Caco-2 (cell line): ENCODE measurements around the gene DOCK3. TPM values are rescaled to one million over a fixed set of nuclear protein-coding genes. Genes with fewer than 3 reads are reported as not detected.

Source experiments
- BruUV-seq: library from RNA; stranded (reverse); fragments of 400-500 nt; replicated peaks from 2 replicates; lab custom pipeline; 2021; lab: Mats Ljungman, UMichigan
- CTCF ChIA-PET: fragments of 300-600 bp; sonication (Branson Sonifier 250); formaldehyde crosslinking; loops from one replicate; lab custom pipeline; 2022; ENCODE audit warnings: antibody characterized with exemption; lab: Charles Lee
- POLR2A ChIA-PET: fragments of 300-600 bp; sonication (Branson Sonifier 250); formaldehyde crosslinking; loops from one replicate; lab custom pipeline; 2022; ENCODE audit warnings: antibody characterized with exemption; lab: Charles Lee
- DNase-seq, 2 experiments: peaks; one replicate each; pipeline versions ENCODE4 v3.0.0 to v3.0.0-alpha.2; 2020 to 2022
- H3K27me3 ChIP-seq: replicated peaks from 2 replicates; pipeline ENCODE4 v1.6.0; 2011; ENCODE audit warnings: low read length; ENCODE audit not compliant: control insufficient read depth, insufficient read depth
- H3K36me3 ChIP-seq: 2 replicates; pipeline ENCODE4 v1.5.1; 2011; ENCODE audit warnings: low read length; ENCODE audit not compliant: control insufficient read depth, insufficient read depth
- H3K4me1 ChIP-seq: fragments of 250-450 bp; sonication (Bioruptor Pico); 2 replicates; pipeline ENCODE4 v1.5.1; 2020; ENCODE audit warnings: mild to moderate bottlenecking
- H3K4me3 ChIP-seq: 2 replicates; pipeline ENCODE4 v1.5.1; 2011; ENCODE audit warnings: low read depth, mild to moderate bottlenecking, control low read depth, low read length
- H3K9me3 ChIP-seq: fragments of 250-450 bp; sonication (Bioruptor Pico); 2 replicates; pipeline ENCODE4 v1.5.1; 2020; ENCODE audit warnings: mild to moderate bottlenecking, moderate library complexity
- H3K27ac Mint-ChIP-seq: one replicate; pipeline ENCODE4 v1.8.0; 2022; ENCODE audit warnings: mixed read lengths; ENCODE audit not compliant: unreplicated experiment
- H3K27me3 Mint-ChIP-seq: one replicate; pipeline ENCODE4 v1.8.0; 2022; ENCODE audit warnings: mixed read lengths; ENCODE audit not compliant: insufficient read depth, unreplicated experiment
- H3K36me3 Mint-ChIP-seq: one replicate; pipeline ENCODE4 v1.8.0; 2022; ENCODE audit warnings: mild to moderate bottlenecking, mixed read lengths; ENCODE audit not compliant: insufficient read depth, unreplicated experiment
- H3K4me1 Mint-ChIP-seq: one replicate; pipeline ENCODE4 v1.8.0; 2022; ENCODE audit warnings: low read depth, mixed read lengths; ENCODE audit not compliant: unreplicated experiment
- H3K4me3 Mint-ChIP-seq: one replicate; pipeline ENCODE4 v1.8.0; 2022; ENCODE audit warnings: mild to moderate bottlenecking, moderate library complexity, mixed read lengths; ENCODE audit not compliant: unreplicated experiment
- H3K9me3 Mint-ChIP-seq: one replicate; pipeline ENCODE4 v1.8.0; 2022; ENCODE audit warnings: mixed read lengths; ENCODE audit not compliant: unreplicated experiment
- intact Hi-C: fragments of 100-400 bp; cut with micrococcal nuclease; formaldehyde crosslinking; loops from one replicate; pipeline ENCODE4 v1.10.0; 2022; ENCODE audit not compliant: unreplicated experiment
- total RNA-seq: library from RNA; stranded (reverse); gene quantifications from 2 replicates; pipeline ENCODE4 v1.2.3, GENCODE V29; 2022
- TF ChIP-seq, protein P1 (sequence below), 2 experiments: fragments of 200-600 bp in 1 of 2; IDR thresholded peaks; 1 replicate in 1 of 2; 2 replicates in 1 of 2; pipeline versions ENCODE4 v1.5.1 to v1.8.0; 2011 to 2022; ENCODE audit warnings: antibody characterized with exemption in 1 of 2, control low read depth in 1 of 2, inconsistent platforms in 1 of 2, low read depth in 1 of 2, low read length in 1 of 2, mild to moderate bottlenecking in 1 of 2, moderate library complexity in 1 of 2; ENCODE audit not compliant: insufficient read depth in 1 of 2, severe bottlenecking in 1 of 2, unreplicated experiment in 1 of 2

DOCK3 gene
- total RNA-seq, 1 experiment from 2014 or later = 0.05 TPM

DNA sequence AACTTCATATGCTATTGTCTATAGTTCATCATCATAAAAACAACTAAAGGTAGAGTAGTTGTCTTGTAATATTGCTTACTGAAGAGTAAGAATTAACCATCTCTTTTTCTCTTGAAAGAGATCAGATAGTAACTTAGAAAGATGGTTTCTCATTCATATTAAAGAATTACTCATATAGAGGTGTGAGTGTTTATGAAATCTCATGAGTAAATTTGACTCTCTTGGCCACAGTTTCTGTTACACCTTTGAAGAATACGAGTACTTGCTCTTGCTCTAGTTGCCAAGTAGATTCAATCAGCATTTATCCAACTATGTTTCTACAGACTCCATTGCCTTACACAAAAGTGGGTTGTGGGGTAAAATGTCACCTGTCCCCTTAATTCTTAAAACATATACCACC, 463.0 kb downstream of the DOCK3 start:
- DNase-seq = no peak
- no peaks in the 10 kb centered on the region for H3K27me3 ChIP-seq
- H3K9me3 Mint-ChIP-seq = no peaks in the 10 kb centered on the region
- ChIA-PET POLR2A (no interaction called here), CTCF (no interaction called here)
- H3K4me1 ChIP-seq = no peaks in the 10 kb centered on the region
- no peaks in the 10 kb centered on the region for H3K9me3 ChIP-seq
- no peaks in the 10 kb centered on the region for H3K4me1 Mint-ChIP-seq
- TF ChIP-seq, protein P1, sequence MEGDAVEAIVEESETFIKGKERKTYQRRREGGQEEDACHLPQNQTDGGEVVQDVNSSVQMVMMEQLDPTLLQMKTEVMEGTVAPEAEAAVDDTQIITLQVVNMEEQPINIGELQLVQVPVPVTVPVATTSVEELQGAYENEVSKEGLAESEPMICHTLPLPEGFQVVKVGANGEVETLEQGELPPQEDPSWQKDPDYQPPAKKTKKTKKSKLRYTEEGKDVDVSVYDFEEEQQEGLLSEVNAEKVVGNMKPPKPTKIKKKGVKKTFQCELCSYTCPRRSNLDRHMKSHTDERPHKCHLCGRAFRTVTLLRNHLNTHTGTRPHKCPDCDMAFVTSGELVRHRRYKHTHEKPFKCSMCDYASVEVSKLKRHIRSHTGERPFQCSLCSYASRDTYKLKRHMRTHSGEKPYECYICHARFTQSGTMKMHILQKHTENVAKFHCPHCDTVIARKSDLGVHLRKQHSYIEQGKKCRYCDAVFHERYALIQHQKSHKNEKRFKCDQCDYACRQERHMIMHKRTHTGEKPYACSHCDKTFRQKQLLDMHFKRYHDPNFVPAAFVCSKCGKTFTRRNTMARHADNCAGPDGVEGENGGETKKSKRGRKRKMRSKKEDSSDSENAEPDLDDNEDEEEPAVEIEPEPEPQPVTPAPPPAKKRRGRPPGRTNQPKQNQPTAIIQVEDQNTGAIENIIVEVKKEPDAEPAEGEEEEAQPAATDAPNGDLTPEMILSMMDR (IDR thresholded peaks at IDR 0.05; ENCODE audit: insufficient read depth in 1 of 2, low read depth in 1 of 2, low read length in 1 of 2, severe bottlenecking in 1 of 2, unreplicated experiment in 1 of 2) = no peak
- H3K27ac Mint-ChIP-seq = no peak overlapping the region
- H3K36me3 ChIP-seq = no peaks in the 10 kb centered on the region
- H3K36me3 Mint-ChIP-seq = no peaks in the 10 kb centered on the region
- no peak overlapping the region for H3K4me3 Mint-ChIP-seq
- no TSS peak for BruUV-seq
- intact Hi-C loops = no loop called here
- H3K4me3 ChIP-seq = no peak overlapping the region
- H3K27me3 Mint-ChIP-seq = no peaks in the 10 kb centered on the region

GRCh38 chr3:51139616-51140015, 464.9 kb downstream of the DOCK3 start:
- no peaks in the 10 kb centered on the region for H3K36me3 ChIP-seq
- H3K36me3 Mint-ChIP-seq = no peaks in the 10 kb centered on the region
- no peak overlapping the region for H3K27ac Mint-ChIP-seq
- POLR2A ChIA-PET = no interaction called here
- H3K4me3 Mint-ChIP-seq = no peak overlapping the region
- no peak overlapping the region for H3K4me3 ChIP-seq
- H3K27me3 Mint-ChIP-seq = peaks cover 6% of the 10 kb centered on the region
- no peaks in the 10 kb centered on the region for H3K9me3 ChIP-seq
- BruUV-seq = no TSS peak
- H3K4me1 ChIP-seq = no peaks in the 10 kb centered on the region
- intact Hi-C loops = no loop called here
- TF ChIP-seq, protein P1 (IDR thresholded peaks at IDR 0.05; ENCODE audit: insufficient read depth in 1 of 2, low read depth in 1 of 2, low read length in 1 of 2, severe bottlenecking in 1 of 2, unreplicated experiment in 1 of 2) = no peak
- H3K9me3 Mint-ChIP-seq = no peaks in the 10 kb centered on the region
- CTCF ChIA-PET = no interaction called here
- H3K27me3 ChIP-seq = no peaks in the 10 kb centered on the region
- H3K4me1 Mint-ChIP-seq = no peaks in the 10 kb centered on the region
- DNase-seq = no peak

DNA sequence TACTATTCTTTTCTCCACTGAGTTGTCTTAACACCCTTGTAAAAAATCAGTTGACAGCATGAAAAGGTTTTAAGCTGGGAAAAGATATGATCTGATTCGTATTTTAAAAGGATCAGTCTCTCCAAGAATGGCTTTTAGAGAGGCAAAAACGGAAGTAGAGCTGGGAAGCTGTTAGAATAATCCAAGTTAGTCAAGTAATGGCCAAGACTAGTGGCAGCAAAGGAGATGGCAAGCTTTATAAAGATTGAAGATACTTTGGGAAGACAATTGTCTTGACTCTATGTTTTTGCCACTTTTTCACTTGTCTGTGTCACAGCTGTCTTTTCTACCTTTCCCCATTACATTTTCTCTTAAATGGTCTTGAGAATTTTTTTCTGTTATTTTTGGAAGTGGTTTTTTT, 466.8 kb downstream of the DOCK3 start:
- CTCF ChIA-PET = no interaction called here

More for the DNA sequence above, 466.8 kb downstream of the DOCK3 start:
- H3K36me3 ChIP-seq = no peaks in the 10 kb centered on the region
- DNase-seq = no peak
- POLR2A ChIA-PET = no interaction called here
- Mint-ChIP-seq H3K4me3 (no peak overlapping the region), H3K27ac (no peak overlapping the region), H3K9me3 (no peaks in the 10 kb centered on the region), H3K36me3 (no peaks in the 10 kb centered on the region), H3K27me3 (peaks cover 8% of the 10 kb centered on the region), H3K4me1 (no peaks in the 10 kb centered on the region)
- no peaks in the 10 kb centered on the region for H3K4me1 ChIP-seq
- intact Hi-C loops = no loop called here
- no peaks in the 10 kb centered on the region for H3K9me3 ChIP-seq
- TF ChIP-seq, protein P1 (IDR thresholded peaks at IDR 0.05; ENCODE audit: insufficient read depth in 1 of 2, low read depth in 1 of 2, low read length in 1 of 2, severe bottlenecking in 1 of 2, unreplicated experiment in 1 of 2) = no peak
- no peak overlapping the region for H3K4me3 ChIP-seq
- BruUV-seq = no TSS peak
- H3K27me3 ChIP-seq = no peaks in the 10 kb centered on the region
